ENCODE data around the gene MAN2A2.
"Not testable (repeated sequence)": the region's sequence is repeated elsewhere in the genome, so short reads cannot be mapped to it uniquely, and the experiment has no call there.

MAN2A2 gene

DNA sequence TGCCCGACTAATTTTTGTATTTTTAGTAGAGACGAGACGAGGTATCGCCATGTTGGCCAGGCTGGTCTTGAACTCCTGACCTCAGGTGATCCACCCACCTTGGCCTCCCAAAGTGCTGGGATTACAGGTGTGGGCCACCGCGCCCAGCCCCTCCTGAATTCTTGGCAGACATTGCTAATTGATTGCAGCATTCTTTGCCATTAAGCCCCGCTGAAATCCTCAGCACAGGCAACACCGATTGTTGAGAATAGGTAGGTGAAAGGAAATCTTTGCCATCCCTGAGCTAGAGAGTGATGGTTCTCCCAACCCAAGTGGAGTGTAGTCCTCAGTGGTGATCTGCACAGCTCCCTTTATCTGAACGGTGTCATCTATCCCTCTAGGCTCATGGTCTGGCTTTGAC is 1.6 kb downstream of the MAN2A2 start:
- no peak for DNase-seq (ENCODE audit: low spot score)

DNA sequence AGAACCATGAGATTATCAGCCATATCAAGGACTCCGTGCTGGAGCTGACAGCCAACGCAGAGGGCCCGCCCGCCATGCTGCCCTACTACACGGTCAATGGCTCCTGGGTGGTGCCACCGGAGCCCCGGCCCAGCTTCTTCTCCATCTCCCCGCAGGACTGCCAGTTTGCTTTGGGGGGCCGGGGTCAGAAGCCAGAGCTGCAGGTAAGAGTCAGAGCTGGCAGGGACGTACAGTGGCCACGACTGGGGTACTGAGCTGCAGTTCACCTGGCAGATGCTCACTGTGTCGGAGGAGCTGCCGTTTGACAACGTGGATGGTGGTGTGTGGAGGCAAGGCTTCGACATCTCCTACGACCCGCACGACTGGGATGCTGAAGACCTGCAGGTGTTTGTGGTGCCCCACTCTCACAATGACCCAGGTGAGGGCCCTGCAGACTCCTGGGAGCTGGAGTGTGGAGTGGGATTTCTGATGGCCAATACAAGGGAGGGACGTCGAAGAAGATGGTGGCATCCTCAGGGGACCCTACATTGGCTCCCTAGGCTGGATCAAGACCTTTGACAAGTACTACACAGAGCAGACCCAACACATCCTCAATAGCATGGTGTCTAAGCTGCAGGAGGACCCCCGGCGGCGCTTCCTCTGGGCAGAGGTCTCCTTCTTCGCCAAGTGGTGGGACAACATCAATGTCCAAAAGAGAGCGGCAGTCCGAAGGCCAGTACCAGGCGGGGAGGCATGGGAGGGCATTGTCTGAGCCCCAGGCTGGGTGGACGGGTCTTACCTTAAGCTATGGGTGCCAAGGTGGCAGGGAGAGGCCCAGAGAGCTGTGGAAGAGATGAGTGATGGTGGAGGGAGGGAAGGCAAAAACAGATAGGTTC is 2.4 kb downstream of the MAN2A2 start:
- DNase-seq (ENCODE audit: low spot score), result no peak

DNA sequence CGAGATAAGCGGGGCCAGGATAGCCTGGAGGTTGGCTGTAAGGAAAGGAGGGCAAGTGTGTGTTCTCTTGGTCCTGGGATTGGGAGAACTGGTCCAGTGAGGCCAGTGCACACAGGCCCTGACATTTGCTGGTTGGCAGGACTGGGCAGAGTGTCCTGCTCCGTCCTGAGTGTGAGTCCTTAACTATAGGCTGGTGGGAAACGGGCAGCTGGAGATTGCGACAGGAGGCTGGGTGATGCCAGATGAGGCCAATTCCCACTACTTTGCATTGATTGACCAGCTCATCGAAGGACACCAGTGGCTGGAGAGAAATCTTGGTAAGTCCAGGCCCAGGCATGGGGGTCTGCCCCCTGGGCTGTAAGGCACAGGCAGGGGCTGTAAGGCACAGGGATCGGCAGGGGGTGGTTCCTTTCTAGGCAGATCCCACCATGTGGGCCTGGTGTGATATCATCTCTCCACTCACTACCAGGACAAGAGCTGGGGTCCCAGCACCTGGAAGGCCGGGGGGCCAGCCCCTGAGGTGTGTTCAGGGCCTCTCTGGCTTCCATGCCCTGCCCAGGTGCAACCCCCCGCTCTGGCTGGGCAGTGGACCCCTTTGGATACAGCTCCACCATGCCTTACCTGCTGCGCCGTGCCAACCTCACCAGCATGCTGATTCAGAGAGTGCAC is 3.2 kb downstream of the MAN2A2 start:
- no peak for DNase-seq (ENCODE audit: low spot score)

DNA sequence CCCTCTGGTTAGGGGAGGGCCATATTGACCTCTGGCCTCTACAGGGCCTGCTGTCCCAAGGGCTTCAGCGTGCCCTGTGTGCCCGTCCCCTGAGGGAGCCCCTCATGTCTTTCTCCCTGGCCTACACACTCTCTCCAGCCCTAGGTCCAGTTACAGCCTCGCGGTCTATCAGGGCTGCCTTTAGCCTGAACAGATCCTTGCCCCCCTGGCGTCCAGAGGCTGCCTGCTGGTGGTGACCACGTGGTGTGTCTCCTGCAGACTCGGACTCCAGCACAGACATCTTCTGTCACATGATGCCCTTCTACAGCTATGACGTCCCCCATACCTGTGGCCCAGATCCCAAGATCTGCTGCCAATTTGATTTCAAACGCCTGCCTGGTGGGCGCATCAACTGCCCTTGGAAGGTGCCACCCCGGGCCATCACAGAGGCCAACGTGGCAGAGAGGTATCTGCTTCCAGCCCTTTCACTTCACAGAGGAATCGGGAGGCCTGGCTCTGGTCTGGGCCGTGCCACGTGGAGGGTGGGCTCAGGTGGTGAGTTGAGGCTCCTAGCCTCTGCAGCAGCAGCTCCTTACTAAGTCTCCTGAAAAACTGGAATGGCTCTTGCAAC is 4.1 kb downstream of the MAN2A2 start:
- DNase-seq (ENCODE audit: low spot score), result no peak

DNA sequence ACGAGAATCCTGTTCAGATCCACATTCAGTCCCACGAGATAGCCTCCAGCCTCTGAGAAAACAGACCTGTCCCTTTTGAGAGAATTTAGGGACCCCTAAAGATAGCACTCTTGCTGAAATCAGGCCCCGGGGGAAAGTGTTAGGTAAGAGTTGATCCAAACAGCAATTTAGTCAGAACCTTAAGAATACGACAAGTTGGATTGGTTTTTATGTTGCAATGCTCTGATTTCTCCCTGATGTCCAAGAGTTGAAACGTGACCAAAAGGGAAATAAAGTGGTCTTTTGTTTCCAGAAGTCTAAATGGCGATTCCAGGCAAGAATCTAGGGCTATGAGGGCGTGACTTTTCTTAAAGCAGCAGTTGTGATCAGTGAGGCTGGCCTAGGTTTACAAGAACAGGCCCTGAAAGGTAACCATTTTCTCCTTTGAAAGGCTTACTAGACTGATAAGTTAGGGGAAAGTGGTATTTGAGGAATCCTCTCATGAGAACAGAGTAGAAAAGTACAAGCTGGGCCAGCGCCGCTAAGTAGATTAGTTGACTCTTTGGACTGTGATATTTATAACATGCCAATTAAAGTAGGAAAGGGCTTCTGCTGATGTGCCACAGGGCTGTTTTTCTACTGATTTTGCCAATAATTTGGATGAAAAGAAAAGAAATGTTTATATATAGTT is 4.9 kb downstream of the MAN2A2 start:
- no peak for DNase-seq (ENCODE audit: low spot score)

DNA sequence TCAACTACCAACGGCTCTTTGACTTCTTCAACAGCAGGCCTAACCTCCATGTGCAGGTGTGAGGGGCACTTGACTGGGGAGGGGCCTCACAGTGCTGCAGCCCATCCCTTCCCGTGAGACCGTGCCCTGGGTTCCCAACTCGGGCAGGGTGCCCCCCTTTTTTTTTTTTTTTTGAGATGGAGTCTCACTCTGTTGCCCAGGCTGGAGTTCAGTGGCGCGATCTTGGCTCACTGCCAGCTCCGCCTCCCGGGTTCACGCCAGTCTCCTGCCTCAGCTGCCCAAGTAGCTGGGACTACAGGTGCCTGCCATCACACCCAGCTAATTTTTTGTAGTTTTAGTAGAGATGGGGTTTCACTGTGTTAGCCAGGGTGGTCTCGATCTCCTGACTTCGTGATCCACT is 6.3 kb downstream of the MAN2A2 start:
- DNase-seq (ENCODE audit: low spot score), result not testable (repeated sequence)

DNA sequence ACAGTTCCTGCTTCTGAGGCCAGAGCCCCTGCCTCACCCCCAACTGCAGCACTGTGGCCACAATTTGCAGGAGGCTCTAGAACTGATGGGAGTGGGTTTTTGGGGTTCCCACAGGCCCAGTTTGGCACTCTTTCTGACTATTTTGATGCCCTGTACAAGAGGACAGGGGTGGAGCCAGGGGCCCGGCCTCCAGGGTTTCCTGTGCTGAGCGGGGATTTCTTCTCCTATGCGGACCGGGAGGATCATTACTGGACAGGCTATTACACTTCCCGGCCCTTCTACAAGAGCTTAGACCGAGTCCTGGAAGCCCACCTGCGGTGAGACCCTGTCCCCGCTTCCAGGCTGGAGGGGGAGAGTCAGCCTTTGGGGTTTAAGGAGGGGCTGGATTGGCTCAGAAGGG is 6.9 kb downstream of the MAN2A2 start:
- DNase-seq (ENCODE audit: low spot score), result no peak

DNA sequence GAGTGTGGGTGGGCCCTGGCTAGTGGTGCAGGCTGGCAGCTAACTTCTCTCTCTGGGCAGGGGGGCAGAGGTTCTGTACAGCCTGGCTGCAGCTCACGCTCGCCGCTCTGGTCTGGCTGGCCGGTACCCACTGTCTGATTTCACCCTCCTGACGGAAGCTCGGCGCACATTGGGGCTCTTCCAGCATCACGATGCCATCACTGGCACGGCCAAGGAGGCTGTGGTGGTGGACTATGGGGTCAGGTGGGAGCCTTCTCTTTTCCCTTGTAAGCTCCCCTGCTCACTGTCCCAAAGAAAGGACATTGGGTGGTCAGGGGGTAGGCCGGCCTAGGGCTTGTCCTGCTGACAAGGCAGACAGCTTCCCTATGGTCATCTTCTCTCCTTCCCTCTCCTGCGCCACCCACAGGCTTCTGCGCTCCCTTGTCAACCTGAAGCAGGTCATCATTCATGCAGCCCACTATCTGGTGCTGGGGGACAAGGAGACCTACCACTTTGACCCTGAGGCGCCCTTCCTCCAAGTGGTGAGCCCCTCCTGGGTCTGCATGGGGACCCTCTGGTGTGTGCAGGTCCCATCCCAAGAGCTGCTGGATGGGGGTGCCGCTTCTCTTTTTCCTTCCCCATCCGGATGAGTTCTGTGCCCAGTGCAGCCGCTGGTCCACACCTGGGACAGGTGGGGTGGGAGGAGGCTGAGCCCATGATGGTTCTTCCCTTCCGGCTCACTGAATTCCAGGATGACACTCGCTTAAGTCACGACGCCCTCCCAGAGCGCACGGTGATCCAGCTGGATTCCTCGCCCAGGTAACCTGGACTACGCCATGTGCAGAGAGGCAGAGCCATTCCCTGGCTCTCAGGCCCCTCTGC is 7.6 kb downstream of the MAN2A2 start:
- DNase-seq (ENCODE audit: low spot score), result no peak

DNA sequence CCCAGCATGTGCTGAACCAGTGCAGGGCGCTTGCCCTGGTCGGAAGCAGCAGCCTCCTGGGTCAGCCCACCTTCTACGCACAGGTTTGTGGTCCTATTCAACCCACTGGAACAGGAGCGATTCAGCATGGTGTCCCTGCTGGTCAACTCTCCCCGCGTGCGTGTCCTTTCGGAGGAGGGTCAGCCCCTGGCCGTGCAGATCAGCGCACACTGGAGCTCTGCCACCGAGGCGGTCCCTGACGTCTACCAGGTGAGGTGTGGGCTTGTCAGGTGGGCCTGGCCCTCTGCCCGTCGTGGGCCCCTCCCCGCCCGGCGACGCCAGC is 8.2 kb downstream of the MAN2A2 start:
- DNase-seq (ENCODE audit: low spot score), result no peak

DNA sequence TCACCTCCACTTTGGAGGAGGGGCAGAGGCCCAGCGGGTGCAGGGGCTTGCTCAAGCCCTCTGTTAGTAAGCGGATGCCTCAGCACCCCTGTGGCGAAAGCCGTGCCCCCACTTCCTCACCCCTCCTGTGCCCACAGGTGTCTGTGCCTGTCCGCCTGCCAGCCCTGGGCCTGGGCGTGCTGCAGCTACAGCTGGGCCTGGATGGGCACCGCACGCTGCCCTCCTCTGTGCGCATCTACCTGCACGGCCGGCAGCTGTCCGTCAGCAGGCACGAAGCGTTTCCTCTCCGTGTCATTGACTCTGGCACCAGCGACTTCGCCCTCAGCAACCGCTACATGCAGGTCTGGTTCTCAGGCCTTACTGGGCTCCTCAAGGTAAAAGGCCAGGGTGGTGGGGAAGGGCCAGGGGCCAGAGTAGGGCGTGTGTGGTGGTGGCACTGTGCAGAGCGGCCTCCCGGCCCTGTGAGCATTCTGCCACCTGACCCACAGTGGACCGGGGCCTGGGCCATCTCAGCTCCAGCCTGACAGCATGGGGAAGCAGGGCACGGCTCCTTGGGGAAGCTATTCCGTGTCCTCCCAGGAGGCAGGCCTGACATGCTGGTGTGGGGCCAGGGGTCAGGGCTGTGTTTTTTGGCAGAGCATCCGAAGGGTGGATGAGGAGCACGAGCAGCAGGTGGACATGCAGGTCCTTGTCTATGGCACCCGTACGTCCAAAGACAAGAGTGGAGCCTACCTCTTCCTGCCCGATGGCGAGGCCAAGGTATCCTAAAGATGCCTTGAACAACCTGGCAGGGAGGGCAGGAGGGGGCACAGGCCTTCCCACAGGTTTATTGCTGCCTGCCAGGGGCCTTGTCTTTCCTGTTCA is 9.0 kb downstream of the MAN2A2 start:
- DNase-seq (ENCODE audit: low spot score), result no peak

DNA sequence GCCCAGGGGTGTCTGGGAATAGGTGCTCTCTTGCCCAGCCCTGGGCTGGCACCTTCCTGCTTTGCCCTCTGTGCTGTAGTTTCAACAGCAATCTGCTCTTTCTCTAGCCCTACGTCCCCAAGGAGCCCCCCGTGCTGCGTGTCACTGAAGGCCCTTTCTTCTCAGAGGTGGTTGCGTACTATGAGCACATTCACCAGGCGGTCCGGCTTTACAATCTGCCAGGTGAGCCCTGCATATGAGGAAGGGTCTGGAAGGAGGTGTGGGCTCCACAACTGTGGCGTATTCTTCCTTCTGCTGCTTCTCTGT is 9.6 kb downstream of the MAN2A2 start:
- no peak for DNase-seq (ENCODE audit: low spot score)

DNA sequence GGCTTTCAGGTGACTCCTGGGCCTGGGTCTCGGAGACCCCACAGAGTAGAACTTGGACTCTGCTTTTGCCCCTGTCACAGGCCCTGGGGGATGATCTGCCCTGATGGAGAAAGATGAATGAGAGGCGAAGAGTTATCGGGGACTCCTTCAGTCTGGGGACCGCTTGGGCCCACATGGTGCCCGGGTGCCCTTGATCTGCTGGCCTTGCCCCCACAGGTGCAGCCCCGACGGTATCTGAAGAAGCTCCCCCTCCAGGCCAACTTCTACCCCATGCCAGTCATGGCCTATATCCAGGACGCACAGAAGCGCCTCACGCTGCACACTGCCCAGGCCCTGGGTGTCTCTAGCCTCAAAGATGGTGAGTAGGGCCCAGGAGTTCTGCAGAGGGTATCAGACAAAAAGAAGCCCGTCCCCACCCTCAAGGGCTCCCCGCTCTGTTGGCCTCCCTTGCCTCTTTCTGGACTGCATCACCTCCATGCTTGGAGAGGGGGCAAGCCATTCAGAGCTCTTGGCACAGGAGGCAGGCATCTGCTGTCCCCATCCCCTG is 10.4 kb downstream of the MAN2A2 start:
- DNase-seq (ENCODE audit: low spot score), result no peak

DNA sequence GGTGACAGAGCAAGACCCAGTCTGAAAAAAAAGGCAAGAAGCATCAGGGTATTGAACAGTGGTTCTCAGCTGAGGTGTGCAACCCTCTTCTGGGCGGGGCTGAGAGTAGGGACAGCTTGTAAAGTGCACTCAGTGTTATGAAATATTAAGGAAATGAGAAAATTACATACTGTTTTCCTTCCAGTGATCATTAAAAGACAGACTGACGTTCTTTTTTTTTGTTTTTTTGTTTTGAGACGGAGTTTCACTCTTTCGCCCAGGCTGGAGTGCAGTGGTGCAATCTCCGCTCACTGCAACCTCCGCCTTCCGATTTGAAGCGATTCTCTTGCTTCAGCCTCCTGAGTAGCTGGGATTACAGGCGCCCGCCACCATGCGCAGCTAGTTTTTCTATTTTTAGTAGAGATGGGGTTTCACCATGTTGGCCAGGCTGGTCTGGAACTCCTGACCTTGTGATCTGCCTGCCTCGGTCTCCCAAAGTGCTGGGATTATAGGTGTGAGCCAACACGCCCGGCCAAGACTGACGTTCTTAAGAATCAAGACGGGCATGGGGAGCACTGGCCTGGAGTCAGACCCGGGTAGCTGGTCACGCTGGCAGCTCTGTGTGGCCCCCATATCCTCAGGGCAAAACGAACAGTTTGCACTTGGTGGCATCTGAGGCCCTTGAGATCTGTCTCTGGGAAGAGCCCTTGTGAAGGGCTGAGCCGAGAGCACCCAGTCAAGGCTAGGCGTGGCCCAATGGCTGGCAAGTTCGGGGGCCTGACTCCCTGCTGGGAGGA is 11.4 kb downstream of the MAN2A2 start:
- no peak for DNase-seq (ENCODE audit: low spot score)

DNA sequence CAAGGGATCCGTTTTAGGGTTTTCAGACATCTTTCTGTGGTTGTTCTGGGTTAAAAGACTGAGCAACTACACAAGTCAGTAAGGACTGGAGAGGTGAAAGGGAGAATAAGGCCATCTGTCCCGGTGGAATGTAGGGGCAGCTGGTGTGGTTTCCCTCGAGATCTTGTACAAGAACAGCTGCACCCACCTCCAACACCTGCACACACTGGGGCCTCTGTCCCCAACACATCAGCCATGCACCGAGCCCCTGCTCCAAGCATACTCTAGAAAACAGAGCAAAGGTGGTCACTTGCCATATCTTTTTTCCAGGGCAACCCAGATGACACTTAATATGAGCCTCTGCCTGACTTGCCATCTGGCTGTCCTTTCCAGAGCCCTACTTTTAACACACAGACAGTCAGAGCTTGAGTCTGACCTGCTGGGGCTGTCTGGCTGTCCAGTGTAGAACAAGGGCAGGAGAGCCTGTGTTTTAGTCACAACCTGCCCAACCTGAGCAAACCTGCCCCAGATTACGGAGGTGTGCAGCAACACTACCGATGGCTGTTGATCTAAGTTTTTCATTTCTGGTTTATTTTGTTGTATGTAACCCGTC is 12.2 kb downstream of the MAN2A2 start:
- no peak for DNase-seq (ENCODE audit: low spot score)

DNA sequence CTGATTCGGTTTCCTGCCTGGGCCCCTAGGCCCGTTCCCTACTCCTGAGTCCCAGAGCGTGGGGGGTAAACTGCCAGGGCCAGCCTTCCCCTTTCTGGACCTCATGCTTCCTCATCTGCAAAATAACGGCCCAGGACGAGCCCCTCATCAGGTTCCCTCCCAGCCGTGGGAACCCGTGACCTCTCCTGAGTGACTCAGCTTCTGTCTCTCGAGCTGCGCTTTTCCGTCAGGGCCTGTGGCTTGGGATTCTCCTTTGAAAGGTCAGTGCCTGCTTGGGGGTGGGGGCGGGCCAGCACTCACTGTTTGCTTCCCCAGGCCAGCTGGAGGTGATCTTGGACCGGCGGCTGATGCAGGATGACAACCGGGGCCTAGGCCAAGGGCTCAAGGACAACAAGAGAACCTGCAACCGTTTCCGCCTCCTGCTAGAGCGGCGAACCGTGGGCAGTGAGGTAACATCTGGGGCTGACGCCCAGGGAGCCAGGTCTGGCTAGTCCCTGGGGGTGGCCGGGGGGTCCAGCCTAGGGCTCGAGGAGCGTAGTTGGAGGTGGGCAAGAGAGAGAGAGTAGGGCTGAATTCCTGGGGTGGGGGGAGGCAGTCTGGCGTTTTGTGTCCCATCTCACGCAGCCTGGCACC is 12.8 kb downstream of the MAN2A2 start:
- DNase-seq (ENCODE audit: low spot score), result no peak

DNA sequence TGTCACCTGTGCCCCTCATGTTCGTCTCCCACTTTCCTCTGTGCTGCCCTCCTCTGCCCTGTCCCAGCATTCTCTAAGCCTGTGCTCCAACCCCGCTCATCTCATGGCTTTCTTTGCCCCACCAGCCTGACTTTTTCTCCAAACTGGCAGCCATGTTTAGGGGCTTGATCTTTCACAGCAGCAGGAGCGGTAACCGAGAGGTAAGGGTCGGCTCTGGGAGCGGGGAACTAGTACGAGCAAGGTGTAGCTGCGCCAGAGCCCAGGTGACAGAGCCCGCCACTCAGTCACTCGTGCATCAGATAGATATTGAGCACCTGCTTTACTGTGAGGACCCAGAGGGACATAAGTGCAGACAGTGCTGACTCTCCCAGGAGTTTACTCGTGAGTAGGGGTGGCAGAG is 13.4 kb downstream of the MAN2A2 start:
- no peak for DNase-seq (ENCODE audit: low spot score)

DNA sequence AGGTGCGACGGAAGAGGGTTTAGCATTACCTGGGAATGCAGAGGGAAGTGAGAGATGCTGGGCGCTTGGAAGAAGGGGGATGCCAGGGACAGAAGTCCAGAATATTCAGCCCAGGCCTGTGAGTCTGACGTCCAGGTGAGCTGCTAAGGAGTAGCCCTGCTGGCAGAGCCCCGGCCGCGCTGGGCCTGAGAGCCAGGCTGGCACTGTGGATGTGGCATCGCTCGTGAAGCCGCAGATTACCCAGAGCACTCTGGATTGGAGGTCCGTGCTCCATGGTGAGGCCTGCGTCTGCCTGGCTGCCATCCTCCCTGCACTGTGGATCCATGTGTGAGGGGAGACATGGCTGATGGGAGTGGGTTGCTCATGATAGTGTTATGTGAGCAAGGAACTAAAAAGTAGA is 14.5 kb downstream of the MAN2A2 start:
- DNase-seq (ENCODE audit: low spot score), result no peak

DNA sequence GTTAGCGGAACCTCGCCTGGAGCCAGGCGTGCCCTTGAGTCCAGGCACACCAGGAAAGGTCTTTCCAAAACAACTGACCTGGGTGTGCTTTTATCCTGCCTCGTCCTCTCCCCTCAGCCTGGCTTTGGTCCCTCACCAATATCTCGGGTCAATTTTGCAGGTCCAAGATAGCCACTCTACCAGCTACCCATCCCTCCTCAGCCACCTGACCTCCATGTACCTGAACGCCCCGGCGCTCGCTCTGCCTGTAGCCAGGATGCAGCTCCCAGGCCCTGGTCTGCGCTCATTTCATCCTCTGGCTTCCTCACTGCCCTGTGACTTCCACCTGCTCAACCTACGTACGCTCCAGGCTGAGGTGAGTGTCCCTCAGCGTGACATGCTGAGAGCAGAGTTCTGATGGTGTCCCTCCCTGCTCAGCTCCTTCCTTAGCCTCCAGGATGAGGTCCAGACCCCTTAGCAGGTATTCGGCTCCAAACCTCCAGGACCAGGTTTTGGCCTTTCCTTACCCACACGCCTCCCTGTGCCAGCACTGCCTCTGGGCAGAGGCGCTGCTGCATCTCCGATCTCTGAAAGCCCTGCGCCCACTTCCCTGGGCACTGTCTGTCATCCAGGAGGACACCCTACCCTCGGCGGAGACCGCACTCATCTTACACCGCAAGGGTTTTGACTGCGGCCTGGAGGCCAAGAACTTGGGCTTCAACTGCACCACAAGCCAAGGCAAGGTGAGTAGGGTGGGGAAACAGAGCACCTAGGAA is 15.1 kb downstream of the MAN2A2 start:
- DNase-seq (ENCODE audit: low spot score), result no peak
